Lower leg skin (tissue), 3 donors: Measurements from ENCODE around the gene PTPRN2.

Experiments
- POLR2A ChIP-seq, 2 donors: fragments of 450-650 bp; IDR thresholded peaks; one replicate each; pipeline ENCODE4 v1.6.1; 2016 to 2017; ENCODE audit warnings: antibody characterized with exemption in 2 of 2, mild to moderate bottlenecking in 1 of 2, moderate library complexity in 1 of 2
- TF ChIP-seq, protein P1 (sequence below), 3 donors: fragments of 450-650 bp; IDR thresholded peaks; one replicate each; pipeline ENCODE4 v1.5.1; 2016; ENCODE audit warnings: antibody characterized with exemption in 3 of 3, mild to moderate bottlenecking in 3 of 3, moderate library complexity in 2 of 3

- no peak for TF ChIP-seq POLR2A (IDR thresholded peaks at IDR 0.05)
- TF ChIP-seq, protein P1, sequence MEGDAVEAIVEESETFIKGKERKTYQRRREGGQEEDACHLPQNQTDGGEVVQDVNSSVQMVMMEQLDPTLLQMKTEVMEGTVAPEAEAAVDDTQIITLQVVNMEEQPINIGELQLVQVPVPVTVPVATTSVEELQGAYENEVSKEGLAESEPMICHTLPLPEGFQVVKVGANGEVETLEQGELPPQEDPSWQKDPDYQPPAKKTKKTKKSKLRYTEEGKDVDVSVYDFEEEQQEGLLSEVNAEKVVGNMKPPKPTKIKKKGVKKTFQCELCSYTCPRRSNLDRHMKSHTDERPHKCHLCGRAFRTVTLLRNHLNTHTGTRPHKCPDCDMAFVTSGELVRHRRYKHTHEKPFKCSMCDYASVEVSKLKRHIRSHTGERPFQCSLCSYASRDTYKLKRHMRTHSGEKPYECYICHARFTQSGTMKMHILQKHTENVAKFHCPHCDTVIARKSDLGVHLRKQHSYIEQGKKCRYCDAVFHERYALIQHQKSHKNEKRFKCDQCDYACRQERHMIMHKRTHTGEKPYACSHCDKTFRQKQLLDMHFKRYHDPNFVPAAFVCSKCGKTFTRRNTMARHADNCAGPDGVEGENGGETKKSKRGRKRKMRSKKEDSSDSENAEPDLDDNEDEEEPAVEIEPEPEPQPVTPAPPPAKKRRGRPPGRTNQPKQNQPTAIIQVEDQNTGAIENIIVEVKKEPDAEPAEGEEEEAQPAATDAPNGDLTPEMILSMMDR (IDR thresholded peaks at IDR 0.05): no peak
These were observed 445.0 kb downstream of the PTPRN2 start for GRCh38 chr7:158142657-158143056.
